DND-41 (cell line): ENCODE measurements around the gene KIF20A.

ENCODE experiments used
- ATAC-seq: fragments of 200-7000 bp; cut with Tn5 transposase; 3 replicates; pipeline ENCODE4 v1.9.1; 2021; ENCODE audit warnings: low read depth; ENCODE audit not compliant: insufficient read depth
- DNase-seq: peaks from one replicate; pipeline ENCODE4 v3.0.0-alpha.2; 2020
- H2AFZ ChIP-seq: 2 replicates; pipeline ENCODE4 v1.6.0; 2012; ENCODE audit warnings: low read depth, low read length
- H3K27ac ChIP-seq: 2 replicates; pipeline ENCODE4 v1.5.1; 2012; ENCODE audit warnings: low read length, inconsistent platforms
- H3K27me3 ChIP-seq: fragments of 200-600 bp; sonication (generic); 2 replicates; pipeline ENCODE4 v1.6.0; 2012; ENCODE audit warnings: low read length, mild to moderate bottlenecking, inconsistent platforms; ENCODE audit not compliant: insufficient read depth, poor library complexity
- H3K36me3 ChIP-seq: 2 replicates; pipeline ENCODE4 v1.5.1; 2012; ENCODE audit warnings: low read length, inconsistent platforms; ENCODE audit not compliant: insufficient read depth
- H3K4me1 ChIP-seq: 2 replicates; pipeline ENCODE4 v1.5.1; 2012; ENCODE audit warnings: mild to moderate bottlenecking, low read length; ENCODE audit not compliant: insufficient read depth
- H3K4me2 ChIP-seq: 2 replicates; pipeline ENCODE4 v1.6.0; 2012; ENCODE audit warnings: mild to moderate bottlenecking, moderate library complexity, low read length, inconsistent platforms; ENCODE audit not compliant: insufficient read depth
- H3K4me3 ChIP-seq, 2 experiments: fragments of 200-600 bp in 1 of 2; shearing (Covaris generic) in 1 of 2; 2 replicates each; pipeline ENCODE4 v1.5.1; 2012 to 2016; ENCODE audit warnings: inconsistent platforms in 2 of 2, low read length in 2 of 2, mild to moderate bottlenecking in 2 of 2, low read depth in 1 of 2, moderate library complexity in 1 of 2
- H3K79me2 ChIP-seq: 2 replicates; pipeline ENCODE4 v1.6.0; 2012; ENCODE audit warnings: low read length, inconsistent platforms; ENCODE audit not compliant: insufficient read depth
- H3K9ac ChIP-seq: 2 replicates; pipeline ENCODE4 v1.6.0; 2012; ENCODE audit warnings: low read depth, mild to moderate bottlenecking, inconsistent platforms, low read length, moderate library complexity
- H3K9me3 ChIP-seq: 2 replicates; pipeline ENCODE4 v1.5.1; 2012; ENCODE audit warnings: low read length, moderate library complexity, mild to moderate bottlenecking, inconsistent platforms; ENCODE audit not compliant: insufficient read depth, severe bottlenecking
- H4K20me1 ChIP-seq: 2 replicates; pipeline ENCODE4 v1.6.0; 2012; ENCODE audit warnings: low read length; ENCODE audit not compliant: insufficient read depth
- EZH2 ChIP-seq: IDR thresholded peaks from 3 replicates; pipeline ENCODE4 v1.6.1; 2012; ENCODE audit warnings: borderline replicate concordance, low read depth, mild to moderate bottlenecking, moderate library complexity, low read length, inconsistent platforms; ENCODE audit not compliant: severe bottlenecking
- TF ChIP-seq, protein P1 (sequence below): IDR thresholded peaks from 2 replicates; pipeline ENCODE4 v1.5.1; 2012; ENCODE audit warnings: borderline replicate concordance, low read length, moderate library complexity, mild to moderate bottlenecking; ENCODE audit not compliant: poor library complexity, severe bottlenecking; ENCODE audit errors: extremely low read depth

KIF20A gene

GRCh38 chr5:138229387-138229786 lies 50.5 kb downstream of the KIF20A start:
- H3K4me1 ChIP-seq, result peaks cover 8% of the 10 kb centered on the region
- peaks cover 10% of the 10 kb centered on the region for H3K9me3 ChIP-seq
- H3K36me3 ChIP-seq, result no peaks in the 10 kb centered on the region
- no peak for ATAC-seq
- no peak overlapping the region for H3K9ac ChIP-seq
- no peaks in the 10 kb centered on the region for H4K20me1 ChIP-seq
- H3K4me3 ChIP-seq, result no peak overlapping the region
- no peaks in the 10 kb centered on the region for H3K27me3 ChIP-seq
- no peak for TF ChIP-seq EZH2
- TF ChIP-seq, protein P1, sequence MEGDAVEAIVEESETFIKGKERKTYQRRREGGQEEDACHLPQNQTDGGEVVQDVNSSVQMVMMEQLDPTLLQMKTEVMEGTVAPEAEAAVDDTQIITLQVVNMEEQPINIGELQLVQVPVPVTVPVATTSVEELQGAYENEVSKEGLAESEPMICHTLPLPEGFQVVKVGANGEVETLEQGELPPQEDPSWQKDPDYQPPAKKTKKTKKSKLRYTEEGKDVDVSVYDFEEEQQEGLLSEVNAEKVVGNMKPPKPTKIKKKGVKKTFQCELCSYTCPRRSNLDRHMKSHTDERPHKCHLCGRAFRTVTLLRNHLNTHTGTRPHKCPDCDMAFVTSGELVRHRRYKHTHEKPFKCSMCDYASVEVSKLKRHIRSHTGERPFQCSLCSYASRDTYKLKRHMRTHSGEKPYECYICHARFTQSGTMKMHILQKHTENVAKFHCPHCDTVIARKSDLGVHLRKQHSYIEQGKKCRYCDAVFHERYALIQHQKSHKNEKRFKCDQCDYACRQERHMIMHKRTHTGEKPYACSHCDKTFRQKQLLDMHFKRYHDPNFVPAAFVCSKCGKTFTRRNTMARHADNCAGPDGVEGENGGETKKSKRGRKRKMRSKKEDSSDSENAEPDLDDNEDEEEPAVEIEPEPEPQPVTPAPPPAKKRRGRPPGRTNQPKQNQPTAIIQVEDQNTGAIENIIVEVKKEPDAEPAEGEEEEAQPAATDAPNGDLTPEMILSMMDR, result no peak
- no peak overlapping the region for H3K4me2 ChIP-seq
- no peak overlapping the region for H2AFZ ChIP-seq
- H3K79me2 ChIP-seq, result no peaks in the 10 kb centered on the region
- no peak for DNase-seq
- no peak overlapping the region for H3K27ac ChIP-seq

GRCh38 chr5:138230261-138230660 lies 51.3 kb downstream of the KIF20A start:
- Histone ChIP-seq H3K4me1 (peaks cover 8% of the 10 kb centered on the region), H3K27me3 (no peaks in the 10 kb centered on the region), H3K36me3 (no peaks in the 10 kb centered on the region), H3K4me3 (no peak overlapping the region), H3K9me3 (peaks cover 10% of the 10 kb centered on the region), H3K27ac (no peak overlapping the region), H3K9ac (no peak overlapping the region), H4K20me1 (no peaks in the 10 kb centered on the region), H3K79me2 (no peaks in the 10 kb centered on the region), H2AFZ (no peak overlapping the region), H3K4me2 (no peak overlapping the region)
- no peak for TF ChIP-seq EZH2
- TF ChIP-seq, protein P1, result no peak
- ATAC-seq, result no peak
- no peak for DNase-seq

DNA sequence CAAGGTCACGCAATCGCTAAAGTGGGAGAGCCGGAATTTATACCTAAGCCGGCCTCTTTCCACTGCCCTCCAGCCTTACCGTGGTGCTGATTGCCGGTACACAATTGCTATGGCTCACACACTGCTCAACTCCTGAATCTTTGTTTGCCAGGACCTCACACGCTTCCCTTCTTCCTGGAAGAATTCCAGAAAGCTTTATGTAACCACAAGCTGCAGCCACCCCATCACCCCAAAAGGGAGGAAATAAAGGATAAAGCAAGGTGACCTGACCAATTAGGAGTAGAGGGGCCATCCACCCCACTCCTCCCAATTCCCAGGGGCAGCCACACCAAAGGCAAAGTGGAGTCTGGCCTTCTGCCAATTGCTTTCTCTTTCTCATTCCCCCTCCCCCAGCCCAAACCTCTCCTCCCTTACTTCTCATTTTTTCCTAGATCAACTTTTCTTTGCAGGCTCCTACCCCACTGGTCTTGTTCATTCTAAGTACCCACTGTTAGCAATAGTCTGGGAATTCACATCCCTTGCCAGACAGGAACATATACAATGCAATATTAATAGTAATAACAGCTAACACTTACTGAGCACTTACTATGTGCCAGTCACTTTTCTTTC lies 52.2 kb downstream of the KIF20A start:
- no peaks in the 10 kb centered on the region for H3K27me3 ChIP-seq
- peak; percentile 47 for DNase-seq
- H2AFZ ChIP-seq, result no peak overlapping the region
- no peaks in the 10 kb centered on the region for H3K79me2 ChIP-seq
- H3K4me1 ChIP-seq, result peaks cover 8% of the 10 kb centered on the region
- peaks cover 6% of the 10 kb centered on the region for H3K9me3 ChIP-seq
- H3K4me2 ChIP-seq, result no peak overlapping the region
- H3K9ac ChIP-seq, result no peak overlapping the region
- no peak overlapping the region for H3K27ac ChIP-seq
- H3K4me3 ChIP-seq, result no peak overlapping the region
- TF ChIP-seq, protein P1, result no peak
- TF ChIP-seq EZH2, result no peak
- H4K20me1 ChIP-seq, result no peaks in the 10 kb centered on the region
- H3K36me3 ChIP-seq, result no peaks in the 10 kb centered on the region
- ATAC-seq, result peak; percentile 58; the same call in 2 of the 3 replicates

- Histone ChIP-seq H3K4me3 (no peak overlapping the region), H3K27me3 (no peaks in the 10 kb centered on the region), H3K9me3 (no peaks in the 10 kb centered on the region), H3K4me2 (no peak overlapping the region), H3K27ac (no peak overlapping the region), H3K36me3 (no peaks in the 10 kb centered on the region), H3K79me2 (no peaks in the 10 kb centered on the region), H4K20me1 (no peaks in the 10 kb centered on the region), H3K9ac (no peak overlapping the region), H3K4me1 (peaks cover 8% of the 10 kb centered on the region), H2AFZ (no peak overlapping the region)
- ATAC-seq (no peak), DNase-seq (no peak)
- no peak for TF ChIP-seq EZH2
- TF ChIP-seq, protein P1, result no peak
Observed at GRCh38 chr5:138233280-138233679, 54.4 kb downstream of the KIF20A start.
